Prostate gland (tissue), 2 donors: ENCODE data around the gene SPINK6.

Source experiments
- CTCF ChIP-seq, 4 experiments: fragments of 200-600 bp in 2 of 4; fragments of 450-650 bp in 2 of 4; sonication (generic) in 2 of 4; IDR thresholded peaks; 1 replicate in 3 of 4; 2 replicates in 1 of 4; pipeline ENCODE4 v1.5.1; 2016 to 2019; ENCODE audit warnings: antibody characterized with exemption in 4 of 4, mild to moderate bottlenecking in 2 of 4, moderate library complexity in 2 of 4
- POLR2A ChIP-seq: fragments of 450-650 bp; IDR thresholded peaks from one replicate; pipeline ENCODE4 v1.6.1; 2016; ENCODE audit warnings: antibody characterized with exemption, mild to moderate bottlenecking
- POLR2AphosphoS5 ChIP-seq: sonication (generic); formaldehyde crosslinking; IDR thresholded peaks from one replicate; pipeline ENCODE4 v1.6.1; 2017; ENCODE audit warnings: antibody characterized with exemption

GRCh38 chr5:148224117-148224742 is 21.4 kb downstream of the SPINK6 start:
- TF ChIP-seq CTCF (IDR thresholded peaks at IDR 0.05), result no peak
- no peak for TF ChIP-seq POLR2A
- TF ChIP-seq POLR2AphosphoS5, result no peak
